ENCODE data around the gene DGKD.

DGKD gene

GRCh38 chr2:233379441-233379840 is 25.1 kb downstream of the DGKD start:
- H3K4me1 ChIP-seq (ENCODE audit: low read depth, poor library complexity, severe bottlenecking), result peaks cover 22% of the 10 kb centered on the region
- no peaks in the 10 kb centered on the region for H4K20me1 ChIP-seq (ENCODE audit: insufficient read depth)
- H3K4me3 ChIP-seq (IDR thresholded peaks at IDR 0.05; ENCODE audit: insufficient read depth, low read depth, low read length), result no peak overlapping the region
- H3K4me2 ChIP-seq, result no peak overlapping the region
- H3K9ac ChIP-seq, result no peak overlapping the region
- no peaks in the 10 kb centered on the region for H3K36me3 ChIP-seq (ENCODE audit: insufficient read depth)
- no peaks in the 10 kb centered on the region for H3K27me3 ChIP-seq (ENCODE audit: insufficient read depth, low read depth)
- TF ChIP-seq, protein P1, sequence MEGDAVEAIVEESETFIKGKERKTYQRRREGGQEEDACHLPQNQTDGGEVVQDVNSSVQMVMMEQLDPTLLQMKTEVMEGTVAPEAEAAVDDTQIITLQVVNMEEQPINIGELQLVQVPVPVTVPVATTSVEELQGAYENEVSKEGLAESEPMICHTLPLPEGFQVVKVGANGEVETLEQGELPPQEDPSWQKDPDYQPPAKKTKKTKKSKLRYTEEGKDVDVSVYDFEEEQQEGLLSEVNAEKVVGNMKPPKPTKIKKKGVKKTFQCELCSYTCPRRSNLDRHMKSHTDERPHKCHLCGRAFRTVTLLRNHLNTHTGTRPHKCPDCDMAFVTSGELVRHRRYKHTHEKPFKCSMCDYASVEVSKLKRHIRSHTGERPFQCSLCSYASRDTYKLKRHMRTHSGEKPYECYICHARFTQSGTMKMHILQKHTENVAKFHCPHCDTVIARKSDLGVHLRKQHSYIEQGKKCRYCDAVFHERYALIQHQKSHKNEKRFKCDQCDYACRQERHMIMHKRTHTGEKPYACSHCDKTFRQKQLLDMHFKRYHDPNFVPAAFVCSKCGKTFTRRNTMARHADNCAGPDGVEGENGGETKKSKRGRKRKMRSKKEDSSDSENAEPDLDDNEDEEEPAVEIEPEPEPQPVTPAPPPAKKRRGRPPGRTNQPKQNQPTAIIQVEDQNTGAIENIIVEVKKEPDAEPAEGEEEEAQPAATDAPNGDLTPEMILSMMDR (conservative IDR thresholded peaks at IDR 0.05; ENCODE audit: low read depth, low read length), result no peak
- no peak overlapping the region for H2AFZ ChIP-seq (ENCODE audit: low read depth)
- H3K79me2 ChIP-seq (ENCODE audit: insufficient read depth, low read depth), result no peaks in the 10 kb centered on the region
- no peak overlapping the region for H3K27ac ChIP-seq

DNA sequence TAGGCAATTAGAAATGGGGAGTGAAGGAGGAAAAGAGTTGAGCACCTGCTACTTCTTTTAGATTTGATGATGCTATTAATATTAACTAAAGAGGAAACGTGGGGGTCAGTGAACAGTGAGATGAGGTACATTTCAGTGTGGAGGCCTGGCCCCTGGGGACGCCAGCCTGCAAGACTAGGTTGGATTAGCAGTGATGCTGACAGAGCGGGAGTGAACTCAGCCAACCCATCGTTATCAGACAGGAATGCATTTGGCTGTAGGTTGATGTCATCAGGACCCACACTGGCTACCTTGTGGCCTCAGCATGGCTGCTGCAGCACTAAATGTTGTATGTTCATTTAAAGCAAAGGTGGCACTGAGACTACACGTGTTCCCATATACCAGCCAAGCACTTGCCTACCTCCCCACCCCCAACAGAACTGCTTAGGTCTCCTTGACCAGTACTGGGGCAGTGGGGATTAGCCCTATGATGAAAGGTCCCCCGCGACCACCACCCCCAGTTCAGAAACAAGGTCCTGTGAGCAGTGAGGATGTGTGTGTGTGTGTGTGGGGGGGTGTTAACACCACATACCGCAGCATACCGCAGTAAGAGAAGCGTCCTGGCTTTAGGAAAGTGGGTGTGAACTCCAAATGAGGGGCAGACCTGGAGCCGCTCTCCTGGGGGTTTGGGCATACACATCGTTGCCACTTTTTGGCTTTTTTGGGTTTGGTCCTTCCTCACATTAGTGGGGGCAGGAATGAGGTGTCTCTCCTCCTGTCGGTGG is 26.0 kb downstream of the DGKD start:
- Histone ChIP-seq H3K79me2 (ENCODE audit: insufficient read depth, low read depth) (no peaks in the 10 kb centered on the region; the same call in 1 of the 2 replicates), H3K4me2 (no peak overlapping the region), H4K20me1 (ENCODE audit: insufficient read depth) (no peaks in the 10 kb centered on the region), H3K36me3 (ENCODE audit: insufficient read depth) (no peaks in the 10 kb centered on the region), H3K27me3 (ENCODE audit: insufficient read depth, low read depth) (no peaks in the 10 kb centered on the region), H3K4me3 (IDR thresholded peaks at IDR 0.05; ENCODE audit: insufficient read depth, low read depth, low read length) (no peak overlapping the region), H3K9ac (no peak overlapping the region), H3K27ac (no peak overlapping the region), H3K4me1 (ENCODE audit: low read depth, poor library complexity, severe bottlenecking) (peaks cover 14% of the 10 kb centered on the region), H2AFZ (ENCODE audit: low read depth) (no peak overlapping the region)
- TF ChIP-seq, protein P1 (conservative IDR thresholded peaks at IDR 0.05; ENCODE audit: low read depth, low read length), result no peak

DNA sequence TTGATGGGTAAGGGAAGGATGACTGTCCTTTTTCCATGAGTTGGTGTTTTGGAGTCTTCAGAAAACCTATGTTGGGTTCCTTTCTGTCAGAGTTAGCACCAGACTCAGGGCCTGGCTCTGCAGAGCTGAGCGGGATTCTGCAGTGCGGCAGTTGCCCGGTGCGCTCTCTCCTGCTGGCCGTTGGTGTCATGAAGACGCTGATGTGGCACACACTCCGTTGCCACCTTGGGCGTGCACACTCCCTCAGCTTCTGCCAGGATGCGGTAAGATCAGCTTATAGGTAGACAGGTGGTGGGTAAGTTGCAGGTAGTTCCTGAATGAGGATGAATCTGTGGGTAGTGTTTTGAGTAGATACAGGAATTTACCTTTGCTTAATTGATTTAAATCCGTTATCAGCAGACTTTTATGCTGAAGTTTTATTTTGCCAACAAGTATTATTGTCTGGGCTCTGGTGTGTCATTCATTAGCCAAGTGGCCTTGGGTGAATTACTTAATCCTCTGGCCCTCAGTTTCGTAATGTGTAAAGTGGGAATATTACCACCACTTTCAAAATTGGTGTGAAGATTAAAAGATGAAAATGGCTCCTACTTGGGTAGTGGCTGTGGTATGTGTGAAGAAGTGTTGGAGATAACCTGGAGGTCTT is 26.8 kb downstream of the DGKD start:
- Histone ChIP-seq H3K27ac (no peak overlapping the region), H2AFZ (ENCODE audit: low read depth) (no peak overlapping the region), H3K36me3 (ENCODE audit: insufficient read depth) (no peaks in the 10 kb centered on the region), H3K4me3 (IDR thresholded peaks at IDR 0.05; ENCODE audit: insufficient read depth, low read depth, low read length) (no peak overlapping the region), H3K4me1 (ENCODE audit: low read depth, poor library complexity, severe bottlenecking) (peaks cover 6% of the 10 kb centered on the region), H3K4me2 (no peak overlapping the region), H3K27me3 (ENCODE audit: insufficient read depth, low read depth) (no peaks in the 10 kb centered on the region), H3K79me2 (ENCODE audit: insufficient read depth, low read depth) (no peaks in the 10 kb centered on the region; the same call in 1 of the 2 replicates), H3K9ac (no peak overlapping the region), H4K20me1 (ENCODE audit: insufficient read depth) (no peaks in the 10 kb centered on the region)
- TF ChIP-seq, protein P1 (conservative IDR thresholded peaks at IDR 0.05; ENCODE audit: low read depth, low read length), result no peak

DNA sequence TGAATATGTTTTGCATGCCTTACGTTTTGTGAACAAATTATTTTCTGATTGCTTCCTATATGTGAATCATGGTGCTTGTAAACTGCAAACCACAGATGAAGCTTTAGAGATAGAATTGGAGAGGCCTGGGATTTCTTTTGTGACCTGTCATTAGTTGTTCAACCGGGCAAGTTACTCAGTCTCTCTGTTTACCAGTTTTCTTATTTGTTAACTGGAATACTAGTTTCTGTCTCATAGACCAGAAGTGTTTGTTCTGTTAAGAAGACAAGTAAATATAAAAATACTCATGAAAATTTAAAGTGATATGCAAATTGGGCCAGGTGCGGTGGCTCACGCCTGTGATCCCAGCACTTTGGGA is 27.3 kb downstream of the DGKD start:
- Histone ChIP-seq H4K20me1 (ENCODE audit: insufficient read depth) (no peaks in the 10 kb centered on the region), H2AFZ (ENCODE audit: low read depth) (no peak overlapping the region), H3K9ac (no peak overlapping the region), H3K4me1 (ENCODE audit: low read depth, poor library complexity, severe bottlenecking) (peaks cover under 1% of the 10 kb centered on the region), H3K36me3 (ENCODE audit: insufficient read depth) (no peaks in the 10 kb centered on the region), H3K27me3 (ENCODE audit: insufficient read depth, low read depth) (no peaks in the 10 kb centered on the region), H3K79me2 (ENCODE audit: insufficient read depth, low read depth) (no peaks in the 10 kb centered on the region; the same call in 1 of the 2 replicates), H3K4me2 (no peak overlapping the region), H3K4me3 (IDR thresholded peaks at IDR 0.05; ENCODE audit: insufficient read depth, low read depth, low read length) (no peak overlapping the region), H3K27ac (no peak overlapping the region)
- TF ChIP-seq, protein P1 (conservative IDR thresholded peaks at IDR 0.05; ENCODE audit: low read depth, low read length), result no peak

All from KMS-11 (cell line).